ENCODE measurements around the gene SLC16A13.

The SLC16A13 gene

DNA sequence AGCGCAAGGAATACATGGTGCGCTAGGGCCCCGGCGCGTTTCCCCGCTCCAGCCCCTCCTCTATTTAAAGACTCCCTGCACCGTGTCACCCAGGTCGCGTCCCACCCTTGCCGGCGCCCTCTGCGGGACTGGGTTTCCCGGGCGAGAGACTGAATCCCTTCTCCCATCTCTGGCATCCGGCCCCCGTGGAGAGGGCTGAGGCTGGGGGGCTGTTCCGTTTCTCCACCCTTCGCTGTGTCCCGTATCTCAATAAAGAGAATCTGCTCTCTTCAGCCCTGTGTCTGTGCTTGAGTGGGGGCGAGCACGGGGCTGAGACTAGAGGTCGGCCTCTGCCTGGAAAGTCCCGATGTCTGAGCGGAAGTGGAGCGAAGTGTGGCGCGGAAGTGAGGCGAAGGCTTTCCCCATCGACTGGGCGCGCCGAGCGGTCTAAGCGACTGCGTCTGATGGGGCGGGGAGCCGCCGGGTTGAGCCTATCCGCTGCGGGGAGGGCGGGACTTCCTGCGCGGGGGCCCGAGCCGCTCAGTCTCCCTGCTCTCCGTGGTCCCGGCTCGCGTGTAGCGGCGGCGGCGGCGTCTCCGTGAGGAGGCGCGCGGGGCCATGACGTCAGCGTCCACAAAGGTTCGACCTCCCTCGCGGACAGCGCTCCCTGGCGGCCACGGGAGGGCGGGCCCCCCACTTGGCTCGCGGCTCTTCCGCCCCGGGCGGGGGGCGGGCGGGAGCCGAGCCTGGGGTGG lies 21.4 kb upstream of the SLC16A13 start:
- peak; percentile 65 for FAIRE-seq

DNA sequence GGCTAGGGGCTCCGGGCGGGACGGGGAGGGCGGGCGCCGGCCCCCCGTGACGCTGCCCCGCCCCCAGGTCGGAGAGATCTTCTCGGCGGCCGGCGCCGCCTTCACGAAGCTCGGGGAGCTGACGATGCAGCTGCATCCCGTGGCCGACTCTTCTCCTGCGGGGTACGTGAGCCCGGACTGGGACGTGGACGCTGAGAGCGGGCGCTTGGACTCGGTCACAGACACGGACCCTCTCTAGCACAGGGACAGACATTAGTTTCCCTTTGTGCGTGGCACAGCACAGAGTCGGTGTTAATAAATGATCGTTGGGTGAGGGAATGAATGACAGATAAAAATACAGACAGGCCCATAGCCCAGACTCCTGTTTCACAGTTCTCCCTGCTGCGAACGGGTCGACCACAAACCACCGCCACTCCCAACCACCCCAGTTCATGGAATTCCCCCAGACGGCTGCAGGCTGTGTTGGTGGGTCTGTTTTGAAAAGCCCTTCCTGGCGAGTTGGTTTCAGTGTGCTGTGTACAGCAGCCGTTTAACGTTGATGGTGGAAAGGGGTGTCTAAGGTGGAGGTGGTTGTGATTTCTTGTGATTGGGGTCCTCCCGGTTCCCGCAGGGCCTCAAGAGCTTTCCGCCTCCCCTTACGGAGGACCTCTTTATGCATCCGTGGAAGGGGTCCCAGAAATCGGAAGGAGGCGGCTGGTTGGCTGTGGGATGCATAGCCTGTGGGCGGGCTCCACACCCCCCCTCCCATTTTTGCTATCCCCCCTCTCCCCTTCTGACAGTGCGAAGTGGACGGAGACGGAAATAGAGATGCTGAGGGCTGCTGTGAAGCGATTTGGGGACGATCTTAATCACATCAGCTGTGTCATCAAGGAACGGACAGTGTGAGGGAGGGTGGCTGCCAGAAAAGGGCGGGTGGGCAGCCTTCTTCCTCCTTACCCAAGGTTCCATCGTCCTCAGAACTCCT lies 20.5 kb upstream of the SLC16A13 start:
- FAIRE-seq = no peak

DNA sequence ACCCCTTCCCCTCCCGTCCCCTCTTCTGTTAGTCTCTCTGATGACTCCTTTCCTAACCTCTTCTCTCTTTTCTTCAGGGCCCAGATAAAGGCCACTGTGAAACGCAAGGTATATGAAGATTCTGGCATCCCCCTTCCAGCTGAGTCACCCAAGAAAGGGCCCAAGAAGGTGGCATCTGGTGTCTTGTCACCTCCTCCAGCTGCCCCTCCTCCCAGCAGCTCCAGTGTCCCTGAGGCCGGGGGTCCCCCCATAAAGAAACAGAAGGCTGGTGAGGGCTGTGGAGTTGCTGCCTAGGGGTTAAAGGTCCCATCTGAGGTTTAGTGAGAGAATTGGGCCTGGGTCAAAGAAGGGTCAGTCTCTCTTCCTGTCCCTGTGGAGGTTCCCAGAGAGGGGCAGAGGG lies 19.4 kb upstream of the SLC16A13 start:
- no peak for FAIRE-seq

DNA sequence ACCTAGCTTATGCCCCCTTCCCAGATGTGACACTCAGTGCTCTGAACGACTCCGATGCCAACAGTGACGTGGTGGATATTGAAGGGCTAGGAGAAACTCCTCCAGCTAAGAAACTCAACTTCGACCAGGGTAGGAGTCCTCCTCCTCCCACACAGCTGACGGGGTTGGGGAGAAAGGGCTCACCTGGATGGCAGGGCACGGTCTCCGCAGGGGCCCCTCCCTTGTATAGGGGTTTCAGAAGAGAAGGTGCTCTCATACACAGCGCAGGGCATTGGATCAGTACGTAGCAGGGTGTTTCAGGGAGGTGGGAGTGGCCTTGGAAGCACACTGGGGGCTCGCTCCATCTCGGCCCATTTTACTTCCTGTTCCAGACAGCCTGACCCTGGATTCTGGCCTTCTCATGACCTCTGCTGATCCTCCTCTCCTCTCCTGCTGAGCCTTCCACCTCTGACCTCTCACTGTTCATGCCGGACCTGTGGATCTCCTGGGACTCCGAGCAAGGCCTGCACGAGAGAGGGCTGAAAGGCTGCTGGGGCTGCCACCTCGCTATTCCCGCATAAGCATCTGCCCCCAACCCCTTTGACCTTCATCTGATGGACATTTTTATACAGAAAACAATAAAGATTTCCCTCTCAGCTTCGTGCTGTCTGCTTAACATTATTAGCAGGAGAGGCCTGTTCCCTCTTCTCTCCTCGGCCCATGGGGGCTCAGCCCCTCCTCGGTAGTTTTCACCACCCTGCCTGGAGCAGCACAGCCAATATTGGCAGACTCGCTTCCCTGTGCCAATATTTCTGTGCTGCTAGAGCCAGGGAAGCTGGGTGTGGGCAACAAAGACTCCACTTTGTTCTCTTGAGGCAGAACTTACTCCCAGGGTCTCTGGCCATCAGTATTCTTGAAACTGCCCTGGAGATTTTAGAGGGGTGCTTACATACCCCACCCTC lies 18.7 kb upstream of the SLC16A13 start:
- no peak for FAIRE-seq

DNA sequence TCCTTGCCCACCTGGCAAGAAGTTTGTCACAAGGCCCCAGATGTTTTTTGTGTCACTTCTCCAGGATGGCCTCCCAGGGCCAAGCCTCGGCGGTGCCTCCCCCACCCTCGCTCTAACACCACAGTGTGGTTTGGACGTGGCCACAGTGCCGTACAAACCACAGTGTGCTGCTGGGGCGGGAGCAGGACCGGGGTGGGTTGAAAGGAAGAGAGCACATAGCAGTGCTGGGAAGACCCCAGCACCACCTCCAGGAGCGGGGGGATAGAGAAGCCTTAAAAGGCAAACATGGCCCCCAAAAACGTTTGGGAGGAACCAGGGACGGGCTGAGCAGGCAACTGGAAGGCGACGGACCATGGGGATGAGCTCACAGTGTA lies 18.0 kb upstream of the SLC16A13 start:
- FAIRE-seq = no peak

DNA sequence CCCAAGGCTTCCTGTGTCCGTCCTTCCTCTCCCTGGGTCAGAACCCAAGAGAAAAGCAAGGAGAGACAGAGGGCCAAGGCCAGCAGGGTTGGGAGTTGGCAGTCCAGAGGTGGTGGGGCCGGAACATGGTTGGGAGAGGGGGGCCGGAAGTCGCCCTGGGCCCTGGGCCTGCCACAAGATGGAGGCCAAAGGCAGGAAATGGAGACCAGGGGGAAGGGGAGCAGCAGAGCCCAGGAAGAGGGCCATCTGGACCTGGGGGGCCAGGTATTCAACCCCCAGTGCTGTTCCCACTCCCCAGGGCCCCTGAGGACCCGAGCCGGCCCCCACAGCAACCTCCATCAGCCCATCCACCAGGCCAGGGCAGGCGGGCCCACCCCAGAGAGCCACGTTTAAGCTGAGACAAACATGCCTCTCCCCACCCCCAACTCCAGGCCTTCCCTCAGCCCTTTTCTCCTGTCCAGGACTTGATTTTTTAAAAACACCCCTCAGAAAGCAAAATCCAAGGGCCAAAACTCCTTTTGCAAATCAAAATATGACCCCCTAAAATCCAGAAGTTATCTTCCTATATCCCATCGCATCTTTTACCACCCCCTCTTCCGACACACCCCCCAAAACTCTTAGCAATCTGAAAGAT lies 17.4 kb upstream of the SLC16A13 start:
- FAIRE-seq = no peak

DNA sequence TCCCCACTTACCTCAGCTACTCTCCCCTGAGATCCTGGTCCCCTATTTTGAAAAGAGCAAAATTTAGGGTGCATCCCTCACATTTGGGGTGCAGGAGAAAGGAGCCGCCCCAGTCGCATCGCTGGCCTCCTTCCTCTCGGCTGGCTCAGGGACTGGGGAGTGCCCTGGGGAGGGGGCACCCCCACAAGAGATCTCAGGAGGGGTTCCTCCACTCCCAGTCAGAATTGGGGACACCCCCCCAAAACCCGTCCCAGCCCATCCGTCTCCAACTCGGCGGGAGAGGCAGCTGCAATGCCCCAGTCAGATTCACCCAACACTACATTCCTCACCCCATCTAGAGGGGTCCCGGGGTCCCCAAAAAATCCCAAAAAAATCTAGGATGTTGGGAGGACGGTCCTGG lies 16.4 kb upstream of the SLC16A13 start:
- FAIRE-seq = no peak

DNA sequence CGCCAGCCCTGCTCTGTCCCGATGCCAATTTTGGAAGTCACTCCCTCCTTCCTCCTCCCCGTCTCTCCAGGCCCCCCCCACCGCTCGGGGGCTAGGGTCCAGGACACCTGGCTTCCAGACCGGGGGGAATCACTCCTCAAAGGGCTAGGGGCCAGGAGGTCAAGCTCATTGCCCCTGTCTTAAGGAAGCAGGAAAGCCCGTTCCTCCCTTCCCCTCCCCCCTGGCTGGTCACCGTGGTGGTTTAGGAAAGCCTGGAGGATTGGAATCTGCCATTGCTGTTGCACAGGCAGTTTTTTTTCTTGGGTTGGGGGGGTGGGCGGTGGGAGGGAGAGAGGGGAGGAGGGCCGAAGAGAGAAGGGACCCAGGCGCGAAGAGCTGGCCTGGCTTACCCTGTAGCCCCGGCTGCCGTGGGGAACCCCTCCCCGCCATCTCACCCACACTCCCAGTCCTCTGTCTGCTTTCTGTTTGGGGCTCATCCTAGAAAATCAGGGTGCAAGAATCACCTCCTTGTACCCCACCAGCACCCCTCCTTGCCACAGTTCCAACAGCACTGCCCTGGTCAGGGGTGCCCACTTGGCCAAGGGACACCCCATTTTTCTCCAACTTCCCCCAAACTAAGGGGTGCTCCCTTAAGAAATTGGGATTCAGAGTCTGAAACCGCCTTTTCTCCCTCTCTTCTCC lies 15.8 kb upstream of the SLC16A13 start:
- FAIRE-seq = no peak

DNA sequence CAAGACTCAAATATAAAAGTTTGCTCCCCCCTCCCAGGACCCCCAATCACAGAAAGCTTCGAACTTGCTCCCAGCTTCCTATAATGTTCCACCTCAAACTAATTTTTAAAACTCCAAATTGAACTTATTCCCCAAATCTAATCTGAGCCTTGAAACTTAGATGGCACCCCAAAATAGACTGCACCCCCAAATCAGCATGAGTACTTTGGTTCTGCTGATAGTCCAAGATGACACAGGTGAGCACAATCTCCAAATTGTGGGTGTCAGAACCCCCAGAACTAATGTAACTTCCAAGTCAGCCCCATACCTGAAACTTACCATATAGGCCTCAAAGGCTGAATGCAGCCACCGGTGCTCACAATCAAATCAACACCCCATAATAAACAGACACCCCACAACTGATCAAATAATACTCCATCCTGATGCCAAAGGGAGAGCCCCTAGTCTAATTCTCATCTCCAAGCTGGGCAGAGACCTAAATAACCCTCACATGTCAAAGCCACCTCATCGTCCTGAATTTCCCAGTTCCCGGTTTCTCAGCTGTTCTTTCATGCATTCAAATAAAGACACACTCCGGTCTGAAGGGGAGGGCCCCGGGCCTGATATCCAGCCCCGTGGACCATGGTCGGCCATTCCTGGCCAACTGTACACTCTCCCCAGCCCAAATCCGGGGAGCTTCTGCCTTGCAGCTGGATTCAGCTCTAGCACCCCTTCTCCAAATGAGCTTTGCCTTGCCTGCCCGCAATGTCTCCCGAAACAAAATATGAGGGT lies 14.7 kb upstream of the SLC16A13 start:
- FAIRE-seq = no peak

DNA sequence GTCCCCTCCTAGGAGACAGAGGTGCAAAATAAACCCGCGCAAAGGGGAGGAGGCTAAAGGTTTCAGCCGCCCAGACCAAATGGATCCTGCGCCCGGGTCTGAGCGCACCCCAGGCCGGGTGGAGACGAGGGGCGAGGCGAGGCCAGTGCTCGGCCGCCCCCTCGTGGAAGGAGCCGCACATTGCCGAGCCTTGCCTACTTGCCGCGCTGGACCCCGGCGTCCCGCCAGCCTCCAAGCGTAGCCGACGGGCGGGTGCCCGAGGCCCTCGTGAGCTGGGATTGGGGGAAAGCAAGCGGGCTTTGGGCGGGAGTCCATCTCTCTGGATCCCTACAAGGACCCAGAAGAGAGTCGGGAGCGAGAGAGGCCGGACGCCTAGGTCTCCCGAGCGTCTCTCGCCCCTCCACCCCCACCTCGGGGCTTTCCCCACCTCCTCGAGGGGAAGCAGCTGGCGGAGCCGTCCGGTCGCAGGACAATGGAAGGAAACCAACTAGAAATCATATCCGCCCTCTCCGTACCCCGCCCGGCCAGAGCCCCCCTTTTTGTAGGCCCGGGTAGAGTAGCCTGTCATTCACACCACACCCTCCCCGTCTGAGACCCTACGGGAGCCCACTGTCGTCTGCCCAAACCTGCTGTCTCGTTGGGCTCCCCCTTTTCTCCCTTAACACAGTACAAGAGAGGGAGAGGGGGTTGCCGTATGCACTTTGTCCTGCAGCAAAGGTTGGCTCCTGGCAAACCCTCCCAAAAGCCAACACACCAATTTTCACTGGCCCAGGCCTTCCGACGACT lies 13.6 kb upstream of the SLC16A13 start:
- FAIRE-seq = no peak

DNA sequence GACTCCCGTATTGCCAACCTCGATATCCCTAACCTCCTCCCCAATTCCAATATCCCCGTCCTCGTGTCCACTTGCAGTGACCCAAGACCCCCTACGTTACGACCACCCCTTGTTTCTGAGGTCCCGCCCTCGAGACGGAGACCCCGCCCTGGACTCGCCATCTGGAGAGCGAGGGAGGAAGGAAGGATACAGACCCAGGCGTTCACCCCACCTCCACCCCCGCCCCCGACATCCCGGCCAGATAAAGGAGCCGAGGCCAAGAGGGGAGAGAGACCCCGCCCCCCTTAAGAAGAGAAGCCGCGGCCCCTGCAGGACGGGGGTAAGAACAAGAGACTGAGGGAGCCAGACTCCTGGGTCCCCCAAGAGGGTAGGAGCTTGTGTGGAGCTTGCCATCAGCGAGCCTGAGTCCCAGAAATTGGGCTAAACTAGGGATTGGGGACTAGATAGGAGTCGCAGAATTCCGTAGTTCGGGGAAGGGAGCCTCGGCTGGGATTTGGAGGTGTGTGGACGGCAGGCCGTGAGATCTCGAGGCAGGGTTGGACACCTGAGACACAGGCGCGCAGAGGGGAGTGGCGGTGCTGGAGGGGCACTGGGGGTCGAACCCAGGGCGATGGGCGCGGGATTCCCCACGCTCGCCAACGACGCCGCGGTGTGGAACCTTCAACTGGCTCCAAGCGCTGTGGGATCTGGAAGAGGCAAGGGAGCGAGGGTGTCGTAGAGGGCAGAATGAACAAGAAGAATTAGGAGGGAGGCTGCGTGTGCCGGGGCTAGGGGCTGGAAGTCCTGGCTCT lies 12.8 kb upstream of the SLC16A13 start, which contains the start of gene BCL6B:
Gene BCL6B, plus strand, starts transcription at position 270 of the 791 bp plus-strand sequence. CDS start 622 bp downstream, outside the sequence.
- no peak for FAIRE-seq

DNA sequence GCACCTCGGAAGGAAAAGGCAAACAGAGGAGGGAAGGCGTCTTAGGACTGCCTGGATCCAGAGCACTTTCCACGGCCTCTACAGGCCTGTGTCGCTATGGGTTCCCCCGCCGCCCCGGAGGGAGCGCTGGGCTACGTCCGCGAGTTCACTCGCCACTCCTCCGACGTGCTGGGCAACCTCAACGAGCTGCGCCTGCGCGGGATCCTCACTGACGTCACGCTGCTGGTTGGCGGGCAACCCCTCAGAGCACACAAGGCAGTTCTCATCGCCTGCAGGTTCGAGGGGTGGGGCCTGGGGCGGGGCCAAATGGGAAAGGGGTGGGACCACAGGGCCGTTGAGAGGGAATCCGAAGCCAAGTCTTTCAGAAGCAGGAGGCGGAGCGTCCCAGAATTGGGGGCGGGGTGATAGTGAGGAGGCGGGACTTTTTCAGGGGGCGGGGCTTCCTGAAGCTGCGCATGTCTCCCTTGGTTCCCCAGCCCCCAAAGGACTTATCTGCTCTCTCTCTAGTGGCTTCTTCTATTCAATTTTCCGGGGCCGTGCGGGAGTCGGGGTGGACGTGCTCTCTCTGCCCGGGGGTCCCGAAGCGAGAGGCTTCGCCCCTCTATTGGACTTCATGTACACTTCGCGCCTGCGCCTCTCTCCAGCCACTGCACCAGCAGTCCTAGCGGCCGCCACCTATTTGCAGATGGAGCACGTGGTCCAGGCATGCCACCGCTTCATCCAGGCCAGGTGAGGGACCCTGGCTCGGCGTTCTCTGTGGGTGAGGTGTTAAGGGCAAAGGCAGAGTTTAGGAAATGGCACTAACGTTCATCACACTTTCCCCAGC lies 12.0 kb upstream of the SLC16A13 start:
- no peak for FAIRE-seq

DNA sequence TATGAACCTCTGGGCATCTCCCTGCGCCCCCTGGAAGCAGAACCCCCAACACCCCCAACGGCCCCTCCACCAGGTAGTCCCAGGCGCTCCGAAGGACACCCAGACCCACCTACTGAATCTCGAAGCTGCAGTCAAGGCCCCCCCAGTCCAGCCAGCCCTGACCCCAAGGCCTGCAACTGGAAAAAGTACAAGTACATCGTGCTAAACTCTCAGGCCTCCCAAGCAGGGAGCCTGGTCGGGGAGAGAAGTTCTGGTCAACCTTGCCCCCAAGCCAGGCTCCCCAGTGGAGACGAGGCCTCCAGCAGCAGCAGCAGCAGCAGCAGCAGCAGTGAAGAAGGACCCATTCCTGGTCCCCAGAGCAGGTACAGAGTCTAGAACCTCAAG lies 11.4 kb upstream of the SLC16A13 start:
- no peak for FAIRE-seq

DNA sequence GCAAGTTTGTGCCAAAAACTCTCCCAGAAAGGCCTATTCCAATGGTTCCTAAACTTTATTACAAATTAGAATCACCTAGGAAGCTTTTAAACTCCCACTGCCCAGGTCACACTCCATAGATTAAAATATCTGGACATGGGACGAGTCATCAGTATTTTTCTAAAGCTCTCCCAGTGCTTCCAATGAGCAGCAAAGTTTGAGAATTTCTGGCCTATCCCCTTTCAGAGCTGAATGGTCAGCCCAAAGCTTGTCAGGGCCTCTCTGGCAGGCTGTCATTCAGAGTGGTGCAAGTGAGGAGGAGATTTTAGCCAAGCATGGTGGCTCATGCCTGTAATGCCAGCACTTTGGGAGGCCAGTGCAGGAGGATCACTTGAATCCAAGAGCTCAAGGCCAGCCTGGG lies 10.6 kb upstream of the SLC16A13 start:
- no peak for FAIRE-seq

DNA sequence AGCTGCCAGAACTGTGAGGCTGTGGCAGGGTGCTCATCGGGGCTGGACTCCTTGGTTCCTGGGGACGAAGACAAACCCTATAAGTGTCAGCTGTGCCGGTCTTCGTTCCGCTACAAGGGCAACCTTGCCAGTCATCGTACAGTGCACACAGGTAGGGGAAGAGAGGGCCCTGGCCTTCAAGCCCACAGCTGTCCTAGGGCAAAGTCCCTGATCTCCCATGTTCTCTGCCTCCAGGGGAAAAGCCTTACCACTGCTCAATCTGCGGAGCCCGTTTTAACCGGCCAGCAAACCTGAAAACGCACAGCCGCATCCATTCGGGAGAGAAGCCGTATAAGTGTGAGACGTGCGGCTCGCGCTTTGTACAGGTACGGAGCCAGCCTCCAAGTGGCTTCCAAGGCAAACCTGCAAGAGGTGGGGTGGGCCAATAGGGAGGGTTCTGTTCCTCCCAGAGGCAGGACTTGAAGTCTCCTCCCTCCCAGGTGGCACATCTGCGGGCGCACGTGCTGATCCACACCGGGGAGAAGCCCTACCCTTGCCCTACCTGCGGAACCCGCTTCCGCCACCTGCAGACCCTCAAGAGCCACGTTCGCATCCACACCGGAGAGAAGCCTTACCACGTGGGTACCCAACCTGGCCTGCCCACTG lies 9.2 kb upstream of the SLC16A13 start:
- no peak for FAIRE-seq

DNA sequence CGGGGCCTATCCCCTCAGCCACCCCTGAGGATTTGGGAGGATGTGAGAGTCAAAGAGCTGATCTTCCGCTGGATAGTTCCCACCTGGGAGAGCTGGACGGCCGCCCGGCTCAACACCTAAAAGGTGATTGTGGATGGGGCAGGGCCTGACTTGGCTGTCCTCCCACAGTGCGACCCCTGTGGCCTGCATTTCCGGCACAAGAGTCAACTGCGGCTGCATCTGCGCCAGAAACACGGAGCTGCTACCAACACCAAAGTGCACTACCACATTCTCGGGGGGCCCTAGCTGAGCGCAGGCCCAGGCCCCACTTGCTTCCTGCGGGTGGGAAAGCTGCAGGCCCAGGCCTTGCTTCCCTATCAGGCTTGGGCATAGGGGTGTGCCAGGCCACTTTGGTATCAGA lies 8.5 kb upstream of the SLC16A13 start:
- FAIRE-seq = no peak

DNA sequence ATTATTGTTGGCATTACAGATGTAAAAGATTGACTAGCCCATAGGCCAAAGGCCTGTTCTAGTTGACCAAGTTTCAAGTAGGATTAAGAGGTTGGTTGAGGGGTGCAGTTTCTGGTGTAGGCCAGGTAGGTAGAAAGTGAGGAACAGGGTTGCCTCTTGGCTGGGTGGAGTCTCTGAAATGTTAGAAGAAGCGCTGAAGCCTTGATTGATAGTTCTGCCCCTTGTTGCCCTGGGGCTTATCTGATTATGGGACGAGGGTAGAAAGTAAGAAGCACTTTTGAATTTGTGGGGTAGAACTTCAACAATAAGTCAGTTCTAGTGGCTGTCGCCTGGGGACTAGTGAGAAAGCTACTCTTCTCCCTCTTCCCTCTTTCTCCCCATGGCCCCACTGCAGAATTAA lies 6.7 kb upstream of the SLC16A13 start:
- no peak for FAIRE-seq

DNA sequence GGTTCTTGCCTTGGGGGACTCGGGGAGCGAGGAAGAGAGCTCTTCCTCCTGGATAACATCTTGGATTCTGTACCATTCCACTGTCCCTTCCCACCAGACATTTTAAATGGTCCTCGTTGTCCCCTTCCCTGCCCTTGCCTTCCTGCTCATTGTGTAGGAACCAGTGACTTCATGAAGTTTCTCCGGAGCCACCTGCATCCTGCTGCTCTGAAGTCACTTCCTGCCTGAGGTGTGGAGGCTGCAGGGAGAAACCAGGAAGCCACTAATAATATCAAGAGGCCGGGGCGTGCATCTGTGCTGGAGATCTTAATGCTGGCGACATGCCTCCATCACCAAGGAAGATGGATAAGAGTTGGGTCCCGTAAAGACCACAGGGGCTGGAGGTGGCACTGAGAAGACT lies 6.2 kb upstream of the SLC16A13 start:
- FAIRE-seq = no peak

All from A204.1 (cell line).